Ovary (tissue), 9 donors: ENCODE data around the gene CIC. TPM values are rescaled to one million over a fixed set of nuclear protein-coding genes. Genes with fewer than 3 reads are reported as not detected.

Experiments
- DNase-seq, 5 donors: peaks; one replicate each; pipeline ENCODE4 v3.0.0-alpha.2; 2019 to 2020
- H3K27ac ChIP-seq, 2 donors: fragments of 200-600 bp; one replicate each; pipeline versions ENCODE4 v1.5.1 to v1.8.0; 2019 to 2022
- H3K27me3 ChIP-seq: fragments of 200-600 bp; one replicate; pipeline ENCODE4 v1.8.0; 2022
- H3K36me3 ChIP-seq: fragments of 200-600 bp; sonication (generic); one replicate; pipeline ENCODE4 v1.5.1; 2019
- H3K4me1 ChIP-seq: one replicate; pipeline ENCODE4 v1.8.1; 2013; ENCODE audit warnings: mild to moderate bottlenecking, moderate library complexity; ENCODE audit not compliant: insufficient read depth
- H3K4me3 ChIP-seq: fragments of 200-600 bp; sonication (generic); one replicate; pipeline ENCODE4 v1.5.1; 2017
- H3K9me3 ChIP-seq, 2 donors: fragments of 200-600 bp in 1 of 2; sonication (generic) in 1 of 2; one replicate each; pipeline versions ENCODE4 v1.5.1 to v1.8.1; 2013 to 2019; ENCODE audit warnings: mild to moderate bottlenecking in 1 of 2, moderate library complexity in 1 of 2
- CTCF ChIP-seq, 3 donors: fragments of 450-650 bp in 2 of 3; fragments of 200-600 bp in 1 of 3; IDR thresholded peaks; one replicate each; pipeline versions ENCODE4 v1.5.1 to v1.8.0; 2016 to 2022; ENCODE audit warnings: antibody characterized with exemption in 3 of 3, mild to moderate bottlenecking in 1 of 3
- EP300 ChIP-seq: sonication (generic); formaldehyde crosslinking; IDR thresholded peaks from one replicate; pipeline ENCODE4 v1.6.1; 2017; ENCODE audit warnings: antibody characterized with exemption
- POLR2A ChIP-seq: fragments of 450-650 bp; IDR thresholded peaks from one replicate; pipeline ENCODE4 v1.6.1; 2017; ENCODE audit warnings: antibody characterized with exemption, mild to moderate bottlenecking, moderate library complexity
- WGBS, 3 donors: extraction: QIAGEN DNeasy Blood & Tissue Kit in 1 of 3; methylation state at CpG; one replicate each; pipeline versions ENCODE4 v1.1.5 to v1.1.7; 2013 to 2017; 5-methylcytosine and 5-hydroxymethylcytosine counted together
- intact Hi-C, 4 donors: fragments of 100-400 bp; cut with DNase I; formaldehyde crosslinking; loops; one replicate each; pipeline versions ENCODE4 v1.11.0 to v1.15.1; 2022 to 2023
- polyA plus RNA-seq, 2 donors: library from polyadenylated mRNA; stranded (reverse); fragments of 200-250 nt in 1 of 2; fragments of 350-450 nt in 1 of 2; fragmentation: Illumina TruSeq in 1 of 2; extraction: RNeasy Lipid Tissue Mini Kit (QIAGEN cat#74804) in 1 of 2; gene quantifications; one replicate each; pipeline ENCODE4 v1.2.3, GENCODE V29; 2013 to 2014
- total RNA-seq, 7 donors: library from RNA; depleted of rRNA in 2 of 7; stranded (reverse); fragments of >200 nt in 2 of 7; fragmentation: NEBNext Ultra II Directional in 3 of 7; extraction: Animal tissue kit (Norgen Biotek cat#: 25700) in 3 of 7; gene quantifications; one replicate each; pipeline versions ENCODE4 v1.1.0 to v1.2.4, GENCODE V29; 2016 to 2023
- donor health status: DM: no; HTN: no; CAD: no; lungs with moderate emphysema.
- donor health status: DM: no; HTN: no; CAD: no.
- donor health status: Bipolar disorder and iron deficiency.
- donor health status: DM: yes; HTN: yes; CAD: no.
- donor health status: DM: no; HTN: no; CAD: no.
- donor health status: DM: yes; HTN: yes; CAD: no.

CIC gene
- total and polyA plus RNA-seq, 9 donors = 6.6 to 139 (median 97.9) TPM

- Histone ChIP-seq H3K36me3 (no peaks in the 10 kb centered on the region), H3K27me3 (no peaks in the 10 kb centered on the region), H3K27ac (no peak overlapping the region), H3K4me3 (no peak overlapping the region), H3K4me1 (no peaks in the 10 kb centered on the region), H3K9me3 (no peaks in the 10 kb centered on the region)
- DNase-seq = no peak
- TF ChIP-seq POLR2A = no peak
- TF ChIP-seq CTCF (IDR thresholded peaks at IDR 0.05) = no peak
- no peak for TF ChIP-seq EP300
- intact Hi-C loops = loop anchor here in 1 of 4 donors (2.0 kb wide), 1 partner anchor 25 kb away; no protein-coding TSS in a partner anchor
- WGBS, 3 donors = 71 to 86% (median 79%) methylated on average over 6 of the region's 6 CpGs
These were observed 35.3 kb upstream of the CIC start for GRCh38 chr19:42233678-42234292.

- Histone ChIP-seq H3K27me3 (no peaks in the 10 kb centered on the region), H3K4me1 (no peaks in the 10 kb centered on the region), H3K36me3 (no peaks in the 10 kb centered on the region), H3K4me3 (no peak overlapping the region), H3K9me3 (no peaks in the 10 kb centered on the region), H3K27ac (no peak overlapping the region)
- no peak for DNase-seq
- no peak for TF ChIP-seq CTCF (IDR thresholded peaks at IDR 0.05)
- no peak for TF ChIP-seq POLR2A
- no peak for TF ChIP-seq EP300
- intact Hi-C loops = loop anchor here in 1 of 4 donors (2.0 kb wide), 1 partner anchor 26 kb away; no protein-coding TSS in a partner anchor
- 89 to 91% (median 90%) methylated on average over 11 of the region's 11 CpGs for WGBS, 3 donors
These were observed 34.7 kb upstream of the CIC start for GRCh38 chr19:42234364-42234763.

GRCh38 chr19:42235181-42235580, 33.9 kb upstream of the CIC start:
- Histone ChIP-seq H3K4me3 (no peak overlapping the region), H3K4me1 (no peaks in the 10 kb centered on the region), H3K27ac (no peak overlapping the region), H3K36me3 (no peaks in the 10 kb centered on the region), H3K9me3 (no peaks in the 10 kb centered on the region), H3K27me3 (no peaks in the 10 kb centered on the region)
- no peak for DNase-seq
- TF ChIP-seq CTCF (IDR thresholded peaks at IDR 0.05) (no peak), POLR2A (no peak), EP300 (no peak)
- intact Hi-C loops = loop anchor here in 1 of 4 donors (2.0 kb wide), 1 partner anchor 26 kb away; no protein-coding TSS in a partner anchor
- WGBS, 3 donors = 74 to 88% (median 85%) methylated on average over 5 of the region's 5 CpGs

GRCh38 chr19:42239544-42240220, 29.4 kb upstream of the CIC start:
- 87 to 89% (median 88%) methylated on average over 10 of the region's 10 CpGs for WGBS, 3 donors
- no peaks in the 10 kb centered on the region for H3K36me3 ChIP-seq
- intact Hi-C loops = loop anchor here in 1 of 4 donors (10.0 kb wide), 1 partner anchor 155 kb away; the partner anchor contains the start of gene CNFN
- no peak for DNase-seq
- H3K9me3 ChIP-seq = no peaks in the 10 kb centered on the region
- H3K4me1 ChIP-seq = peaks cover 2% of the 10 kb centered on the region
- no peak overlapping the region for H3K27ac ChIP-seq
- no peak for TF ChIP-seq EP300
- TF ChIP-seq POLR2A = no peak
- no peak for TF ChIP-seq CTCF (IDR thresholded peaks at IDR 0.05)
- no peak overlapping the region for H3K4me3 ChIP-seq
- no peaks in the 10 kb centered on the region for H3K27me3 ChIP-seq
